B cell (primary cell): ENCODE measurements around the gene NRGN. TPM values are rescaled to one million over a fixed set of nuclear protein-coding genes. Genes with fewer than 3 reads are reported as not detected.
"Not testable (repeated sequence)": the region's sequence is repeated elsewhere in the genome, so short reads cannot be mapped to it uniquely, and the experiment has no call there.

Experiments used
- ATAC-seq: fragments of 200-7000 bp; cut with Tn5 transposase; one replicate; pipeline ENCODE4 v1.10.0; 2021; ENCODE audit warnings: low read depth, mild to moderate bottlenecking, moderate number of reproducible peaks, moderate library complexity
- CTCF ChIA-PET: fragments of 350-600 bp; sonication (Branson Sonifier 250); formaldehyde crosslinking; loops from one replicate; lab custom pipeline; 2021; ENCODE audit warnings: antibody characterized with exemption, inconsistent platforms; lab: Charles Lee
- POLR2A ChIA-PET: fragments of 350-600 bp; sonication (Branson Sonifier 250); formaldehyde crosslinking; loops from one replicate; lab custom pipeline; 2021; ENCODE audit warnings: antibody characterized with exemption; lab: Charles Lee
- DNase-seq: peaks from one replicate; pipeline ENCODE4 v3.0.0; 2013
- H2AFZ ChIP-seq: 2 replicates; pipeline ENCODE4 v1.6.1; 2012; ENCODE audit warnings: mild to moderate bottlenecking, low read depth, low read length; ENCODE audit not compliant: insufficient read depth, poor library complexity, severe bottlenecking
- H3K27ac ChIP-seq, 2 donors: 1 replicate in 1 of 2; 2 replicates in 1 of 2; pipeline ENCODE4 v1.5.1; 2012 to 2013; ENCODE audit warnings: low read length in 2 of 2, mild to moderate bottlenecking in 2 of 2, moderate library complexity in 1 of 2
- H3K27me3 ChIP-seq, 4 experiments: fragments of 200-600 bp in 1 of 4; sonication (generic) in 1 of 4; replicated peaks in 1 of 4; 1 replicate in 2 of 4; 2 replicates in 2 of 4; pipeline versions ENCODE4 v1.6.1 to v1.7.0; 2013 to 2016; ENCODE audit warnings: low read length in 3 of 4, mild to moderate bottlenecking in 2 of 4, mixed read lengths in 1 of 4, moderate library complexity in 1 of 4; ENCODE audit not compliant: insufficient read depth in 4 of 4, control insufficient read depth in 3 of 4; ENCODE audit errors: control extremely low read depth in 1 of 4
- H3K36me3 ChIP-seq, 2 experiments: replicated peaks in 1 of 2; 1 replicate in 1 of 2; 2 replicates in 1 of 2; pipeline versions ENCODE4 v1.6.1 to v1.7.1; 2013; ENCODE audit warnings: low read length in 1 of 2; ENCODE audit not compliant: insufficient read depth in 2 of 2, control insufficient read depth in 1 of 2; ENCODE audit errors: control extremely low read depth in 1 of 2, extremely low read depth in 1 of 2
- H3K4me1 ChIP-seq, 2 donors: fragments of 200-600 bp in 1 of 2; sonication (generic) in 1 of 2; 1 replicate in 1 of 2; 2 replicates in 1 of 2; pipeline versions ENCODE4 v1.5.1 to v1.6.1; 2013 to 2017; ENCODE audit warnings: low read length in 2 of 2; ENCODE audit not compliant: control insufficient read depth in 2 of 2, insufficient read depth in 2 of 2
- H3K4me2 ChIP-seq: replicated peaks from 2 replicates; pipeline ENCODE3; 2012; ENCODE audit warnings: mild to moderate bottlenecking, low read depth, low read length; ENCODE audit not compliant: poor library complexity, severe bottlenecking
- H3K4me3 ChIP-seq, 5 experiments: fragments of 200-600 bp in 1 of 5; sonication (generic) in 1 of 5; 1 replicate in 3 of 5; 2 replicates in 2 of 5; pipeline versions ENCODE4 v1.5.1 to v1.7.0; 2011 to 2016; ENCODE audit warnings: low read length in 4 of 5, mild to moderate bottlenecking in 4 of 5, low read depth in 2 of 5, control low read depth in 1 of 5, moderate library complexity in 1 of 5; ENCODE audit not compliant: insufficient read depth in 1 of 5; ENCODE audit errors: control extremely low read depth in 1 of 5, extremely low read depth in 1 of 5
- H3K79me2 ChIP-seq: fragments of 200-600 bp; sonication (generic); one replicate; pipeline ENCODE4 v1.6.0; 2016; ENCODE audit warnings: low read length; ENCODE audit not compliant: control insufficient read depth, insufficient read depth
- H3K9ac ChIP-seq: fragments of 200-600 bp; sonication (generic); 2 replicates; pipeline ENCODE4 v1.6.1; 2017; ENCODE audit warnings: mild to moderate bottlenecking, low read length, moderate library complexity
- H3K9me3 ChIP-seq, 3 donors: one replicate each; pipeline versions ENCODE4 v1.6.1 to v1.7.1; 2013; ENCODE audit warnings: low read length in 2 of 3; ENCODE audit not compliant: control insufficient read depth in 2 of 3, insufficient read depth in 1 of 3; ENCODE audit errors: control extremely low read depth in 1 of 3
- H4K20me1 ChIP-seq: 2 replicates; pipeline ENCODE4 v1.6.0; 2012; ENCODE audit warnings: mild to moderate bottlenecking, low read length; ENCODE audit not compliant: insufficient read depth, control insufficient read depth, poor library complexity, severe bottlenecking
- H3K27ac Mint-ChIP-seq: one replicate; pipeline ENCODE4 v1.8.0; 2021; ENCODE audit warnings: mixed read lengths
- H3K27me3 Mint-ChIP-seq: one replicate; pipeline ENCODE4 v1.8.0; 2021; ENCODE audit warnings: mixed read lengths
- H3K4me1 Mint-ChIP-seq: one replicate; pipeline ENCODE4 v1.8.0; 2021; ENCODE audit warnings: mixed read lengths
- H3K4me3 Mint-ChIP-seq: one replicate; pipeline ENCODE4 v1.8.0; 2021; ENCODE audit warnings: mixed read lengths
- H3K9me3 Mint-ChIP-seq: one replicate; pipeline ENCODE4 v1.8.0; 2022; ENCODE audit warnings: mixed read lengths; ENCODE audit not compliant: insufficient read depth
- CTCF ChIP-seq: fragments of 200-600 bp; IDR thresholded peaks from one replicate; pipeline ENCODE4 v1.8.0; 2022; ENCODE audit warnings: antibody characterized with exemption, mild to moderate bottlenecking
- EZH2 ChIP-seq: IDR thresholded peaks from 2 replicates; pipeline ENCODE4 v1.6.1; 2012; ENCODE audit warnings: borderline replicate concordance, low read depth, mild to moderate bottlenecking, moderate library complexity, low read length; ENCODE audit not compliant: insufficient read depth, poor library complexity, severe bottlenecking
- WGBS: methylation state at CpG from one replicate; pipeline ENCODE4 v1.1.5; 2013; ENCODE audit warnings: missing lambda C conversion rate; ENCODE audit not compliant: insufficient coverage; 5-methylcytosine and 5-hydroxymethylcytosine counted together
- intact Hi-C: fragments of 100-400 bp; cut with micrococcal nuclease; formaldehyde crosslinking; loops from one replicate; pipeline ENCODE4 v1.10.0; 2022
- polyA plus RNA-seq: library from polyadenylated mRNA; depleted of rRNA; stranded (reverse); fragments of >200 nt; gene quantifications from 2 replicates; pipeline ENCODE4 v1.2.3, GENCODE V29; 2012
- total RNA-seq, 2 donors: library from RNA; stranded (reverse); fragments of 120-200 nt in 1 of 2; gene quantifications; 1 replicate in 1 of 2; 2 replicates in 1 of 2; pipeline versions ENCODE4 v1.2.3 to v1.2.4, GENCODE V29; 2013 to 2022

NRGN gene
- total and polyA plus RNA-seq, 2 donors (not counting 1 experiment from before 2014, with no cell fraction given), result 3.1 TPM; not detected in 1

GRCh38 chr11:124769806-124770774 is 30.3 kb downstream of the NRGN start:
- no peak overlapping the region for H3K27ac ChIP-seq
- no peaks in the 10 kb centered on the region for H4K20me1 ChIP-seq
- H3K36me3 ChIP-seq, result peaks cover 4 to 37% of the 10 kb centered on the region in 2 experiments
- POLR2A ChIA-PET, result no interaction called here
- no peaks in the 10 kb centered on the region for H3K27me3 ChIP-seq
- H3K9me3 ChIP-seq, result no peaks in the 10 kb centered on the region
- Mint-ChIP-seq H3K4me3 (no peak overlapping the region), H3K9me3 (no peaks in the 10 kb centered on the region), H3K27me3 (no peaks in the 10 kb centered on the region), H3K4me1 (peaks cover under 1% of the 10 kb centered on the region), H3K27ac (no peak overlapping the region)
- TF ChIP-seq EZH2, result no peak
- no peak for TF ChIP-seq CTCF
- H3K4me2 ChIP-seq, result no peak overlapping the region
- intact Hi-C loops, result no loop called here
- no peak for DNase-seq
- H3K9ac ChIP-seq, result no peak overlapping the region
- no peak overlapping the region for H3K4me3 ChIP-seq
- CTCF ChIA-PET, result interaction anchor here (1.1 to 10.4 kb wide), 4 partner anchors 15 to 100 kb away, joined by 3 to 202 read pairs (median 32); no protein-coding TSS in a partner anchor
- no peaks in the 10 kb centered on the region for H3K4me1 ChIP-seq
- H3K79me2 ChIP-seq, result no peaks in the 10 kb centered on the region
- 97% methylated on average over 8 of the region's 8 CpGs for WGBS
- no peak for ATAC-seq
- H2AFZ ChIP-seq, result no peak overlapping the region

GRCh38 chr11:124770959-124771358 is 31.2 kb downstream of the NRGN start:
- DNase-seq, H3K79me2 ChIP-seq, H3K9ac ChIP-seq, H3K9me3 Mint-ChIP-seq, POLR2A ChIA-PET, H3K27ac ChIP-seq, H3K27me3 Mint-ChIP-seq, H3K4me3 Mint-ChIP-seq, H3K9me3 ChIP-seq, H4K20me1 ChIP-seq, H2AFZ ChIP-seq, H3K4me1 Mint-ChIP-seq, H3K4me3 ChIP-seq, H3K4me2 ChIP-seq, H3K4me1 ChIP-seq, intact Hi-C loops, H3K27me3 ChIP-seq, H3K27ac Mint-ChIP-seq, ATAC-seq: not testable (repeated sequence)
- WGBS, result 100% methylated on average over 4 of the region's 6 CpGs
- CTCF ChIA-PET, result interaction anchor here (1.0 to 10.4 kb wide), 5 partner anchors 8 to 101 kb away, joined by 3 to 202 read pairs (median 3); no protein-coding TSS in a partner anchor
- H3K36me3 ChIP-seq, result peaks cover 4 to 37% of the 10 kb centered on the region in 2 experiments
